ENCODE results near the gene LDHAL6A. TPM values are rescaled to one million over a fixed set of nuclear protein-coding genes. Genes with fewer than 3 reads are reported as not detected.

The LDHAL6A gene
- total RNA-seq, 1 experiment from 2014 or later = not detected

GRCh38 chr11:18468961-18469360 lies 13.3 kb downstream of the LDHAL6A start:
- H2AFZ ChIP-seq (ENCODE audit: low read length) = no peak overlapping the region
- no peaks in the 10 kb centered on the region for H3K79me2 ChIP-seq (ENCODE audit: low read length)
- no peaks in the 10 kb centered on the region for H3K9me2 ChIP-seq (replicated peaks; ENCODE audit: insufficient read depth, low read length)
- no peaks in the 10 kb centered on the region for H3K27me3 ChIP-seq (ENCODE audit: low read length)
- H3K36me3 ChIP-seq (ENCODE audit: insufficient read depth, low read length) = no peaks in the 10 kb centered on the region
- no peak for DNase-seq
- H3K4me2 ChIP-seq (ENCODE audit: low read depth, low read length, poor library complexity, severe bottlenecking) = no peak overlapping the region
- no peaks in the 10 kb centered on the region for H3K4me1 ChIP-seq (ENCODE audit: low read length)
- H3K9ac ChIP-seq (ENCODE audit: low read length) = no peak overlapping the region
- no peaks in the 10 kb centered on the region for H4K20me1 ChIP-seq (ENCODE audit: insufficient read depth, low read depth, low read length)
- H3K9me3 ChIP-seq (ENCODE audit: low read length) = no peaks in the 10 kb centered on the region
- no peak overlapping the region for H3K4me3 ChIP-seq (ENCODE audit: low read length)
- H3K27ac ChIP-seq (ENCODE audit: low read length) = no peak overlapping the region

GRCh38 chr11:18471995-18472394 lies 16.3 kb downstream of the LDHAL6A start:
- no peak overlapping the region for H3K4me2 ChIP-seq (ENCODE audit: low read depth, low read length, poor library complexity, severe bottlenecking)
- no peaks in the 10 kb centered on the region for H3K9me2 ChIP-seq (replicated peaks; ENCODE audit: insufficient read depth, low read length)
- H3K9me3 ChIP-seq (ENCODE audit: low read length) = no peaks in the 10 kb centered on the region
- peaks cover 16% of the 10 kb centered on the region; the same call in 1 of the 2 replicates for H3K36me3 ChIP-seq (ENCODE audit: insufficient read depth, low read length)
- no peak for DNase-seq
- H3K27me3 ChIP-seq (ENCODE audit: low read length) = no peaks in the 10 kb centered on the region
- no peaks in the 10 kb centered on the region for H4K20me1 ChIP-seq (ENCODE audit: insufficient read depth, low read depth, low read length)
- H2AFZ ChIP-seq (ENCODE audit: low read length) = no peak overlapping the region
- H3K4me1 ChIP-seq (ENCODE audit: low read length) = no peaks in the 10 kb centered on the region
- no peaks in the 10 kb centered on the region for H3K79me2 ChIP-seq (ENCODE audit: low read length)
- no peak overlapping the region for H3K4me3 ChIP-seq (ENCODE audit: low read length)
- H3K27ac ChIP-seq (ENCODE audit: low read length) = no peak overlapping the region
- no peak overlapping the region for H3K9ac ChIP-seq (ENCODE audit: low read length)

- DNase-seq = no peak
- Histone ChIP-seq H3K27me3 (ENCODE audit: low read length) (no peaks in the 10 kb centered on the region), H3K4me2 (ENCODE audit: low read depth, low read length, poor library complexity, severe bottlenecking) (no peak overlapping the region), H3K9me2 (replicated peaks; ENCODE audit: insufficient read depth, low read length) (no peaks in the 10 kb centered on the region), H2AFZ (ENCODE audit: low read length) (no peak overlapping the region), H3K4me1 (ENCODE audit: low read length) (no peaks in the 10 kb centered on the region), H3K9me3 (ENCODE audit: low read length) (no peaks in the 10 kb centered on the region), H3K79me2 (ENCODE audit: low read length) (no peaks in the 10 kb centered on the region), H3K27ac (ENCODE audit: low read length) (no peak overlapping the region), H3K4me3 (ENCODE audit: low read length) (no peak overlapping the region), H4K20me1 (ENCODE audit: insufficient read depth, low read depth, low read length) (no peaks in the 10 kb centered on the region), H3K36me3 (ENCODE audit: insufficient read depth, low read length) (peaks cover 16% of the 10 kb centered on the region; the same call in 1 of the 2 replicates), H3K9ac (ENCODE audit: low read length) (no peak overlapping the region)
Measured at GRCh38 chr11:18472587-18472986, 16.9 kb downstream of the LDHAL6A start.

- H3K9ac ChIP-seq (ENCODE audit: low read length) = no peak overlapping the region
- H3K9me2 ChIP-seq (replicated peaks; ENCODE audit: insufficient read depth, low read length) = no peaks in the 10 kb centered on the region
- H3K36me3 ChIP-seq (ENCODE audit: insufficient read depth, low read length) = peaks cover 56% of the 10 kb centered on the region
- DNase-seq = no peak
- H3K4me2 ChIP-seq (ENCODE audit: low read depth, low read length, poor library complexity, severe bottlenecking) = no peak overlapping the region
- no peaks in the 10 kb centered on the region for H3K4me1 ChIP-seq (ENCODE audit: low read length)
- H3K27me3 ChIP-seq (ENCODE audit: low read length) = no peaks in the 10 kb centered on the region
- no peak overlapping the region for H3K27ac ChIP-seq (ENCODE audit: low read length)
- H4K20me1 ChIP-seq (ENCODE audit: insufficient read depth, low read depth, low read length) = no peaks in the 10 kb centered on the region
- no peaks in the 10 kb centered on the region for H3K9me3 ChIP-seq (ENCODE audit: low read length)
- no peak overlapping the region for H2AFZ ChIP-seq (ENCODE audit: low read length)
- 0 out of 2 replicates have a peak, but pooled peaks cover 3% of the 10 kb centered on the region for H3K79me2 ChIP-seq (ENCODE audit: low read length)
- no peak overlapping the region for H3K4me3 ChIP-seq (ENCODE audit: low read length)
Measured at GRCh38 chr11:18479063-18479462, 23.4 kb downstream of the LDHAL6A start.

GRCh38 chr11:18485913-18486528 lies 30.4 kb downstream of the LDHAL6A start:
- no peaks in the 10 kb centered on the region for H3K27me3 ChIP-seq (ENCODE audit: low read length)
- peaks cover 42% of the 10 kb centered on the region; the same call in 1 of the 2 replicates for H3K36me3 ChIP-seq (ENCODE audit: insufficient read depth, low read length)
- no peaks in the 10 kb centered on the region for H4K20me1 ChIP-seq (ENCODE audit: insufficient read depth, low read depth, low read length)
- DNase-seq = no peak
- no peak overlapping the region for H3K9ac ChIP-seq (ENCODE audit: low read length)
- no peak overlapping the region for H3K4me2 ChIP-seq (ENCODE audit: low read depth, low read length, poor library complexity, severe bottlenecking)
- no peaks in the 10 kb centered on the region for H3K9me2 ChIP-seq (replicated peaks; ENCODE audit: insufficient read depth, low read length)
- no peaks in the 10 kb centered on the region for H3K4me1 ChIP-seq (ENCODE audit: low read length)
- no peak overlapping the region for H3K27ac ChIP-seq (ENCODE audit: low read length)
- H3K4me3 ChIP-seq (ENCODE audit: low read length) = no peak overlapping the region
- no peaks in the 10 kb centered on the region for H3K9me3 ChIP-seq (ENCODE audit: low read length)
- no peak overlapping the region for H2AFZ ChIP-seq (ENCODE audit: low read length)
- peaks cover 11% of the 10 kb centered on the region; the same call in 1 of the 2 replicates for H3K79me2 ChIP-seq (ENCODE audit: low read length)

- H4K20me1 ChIP-seq (ENCODE audit: insufficient read depth, low read depth, low read length) = no peaks in the 10 kb centered on the region
- no peaks in the 10 kb centered on the region for H3K9me2 ChIP-seq (replicated peaks; ENCODE audit: insufficient read depth, low read length)
- no peak overlapping the region for H3K27ac ChIP-seq (ENCODE audit: low read length)
- peaks cover 37% of the 10 kb centered on the region for H3K36me3 ChIP-seq (ENCODE audit: insufficient read depth, low read length)
- no peaks in the 10 kb centered on the region for H3K27me3 ChIP-seq (ENCODE audit: low read length)
- no peak overlapping the region for H3K9ac ChIP-seq (ENCODE audit: low read length)
- H3K4me3 ChIP-seq (ENCODE audit: low read length) = no peak overlapping the region
- H3K4me1 ChIP-seq (ENCODE audit: low read length) = peaks cover 20% of the 10 kb centered on the region
- H2AFZ ChIP-seq (ENCODE audit: low read length) = no peak overlapping the region
- H3K9me3 ChIP-seq (ENCODE audit: low read length) = no peaks in the 10 kb centered on the region
- no peak overlapping the region for H3K4me2 ChIP-seq (ENCODE audit: low read depth, low read length, poor library complexity, severe bottlenecking)
- DNase-seq = no peak
- H3K79me2 ChIP-seq (ENCODE audit: low read length) = peaks cover 35% of the 10 kb centered on the region
Measured at GRCh38 chr11:18490319-18490718, 34.7 kb downstream of the LDHAL6A start.

GRCh38 chr11:18490736-18491485 lies 35.3 kb downstream of the LDHAL6A start:
- Histone ChIP-seq H3K9me3 (ENCODE audit: low read length) (no peaks in the 10 kb centered on the region), H3K36me3 (ENCODE audit: insufficient read depth, low read length) (peaks cover 37% of the 10 kb centered on the region), H3K4me2 (ENCODE audit: low read depth, low read length, poor library complexity, severe bottlenecking) (no peak overlapping the region), H3K27me3 (ENCODE audit: low read length) (no peaks in the 10 kb centered on the region), H3K4me1 (ENCODE audit: low read length) (peaks cover 20% of the 10 kb centered on the region), H3K4me3 (ENCODE audit: low read length) (no peak overlapping the region), H3K79me2 (ENCODE audit: low read length) (peaks cover 35% of the 10 kb centered on the region), H2AFZ (ENCODE audit: low read length) (no peak overlapping the region), H4K20me1 (ENCODE audit: insufficient read depth, low read depth, low read length) (no peaks in the 10 kb centered on the region), H3K9me2 (replicated peaks; ENCODE audit: insufficient read depth, low read length) (no peaks in the 10 kb centered on the region), H3K9ac (ENCODE audit: low read length) (no peak overlapping the region), H3K27ac (ENCODE audit: low read length) (no peak overlapping the region)
- DNase-seq = no peak

- H3K36me3 ChIP-seq (ENCODE audit: insufficient read depth, low read length) = peaks cover 37% of the 10 kb centered on the region
Measured at GRCh38 chr11:18491924-18492323, 36.3 kb downstream of the LDHAL6A start.

More at GRCh38 chr11:18491924-18492323, 36.3 kb downstream of the LDHAL6A start:
- DNase-seq = no peak
- Histone ChIP-seq H3K27ac (ENCODE audit: low read length) (no peak overlapping the region), H3K4me2 (ENCODE audit: low read depth, low read length, poor library complexity, severe bottlenecking) (no peak overlapping the region), H3K9me3 (ENCODE audit: low read length) (no peaks in the 10 kb centered on the region), H3K27me3 (ENCODE audit: low read length) (no peaks in the 10 kb centered on the region), H3K4me3 (ENCODE audit: low read length) (no peak overlapping the region), H2AFZ (ENCODE audit: low read length) (no peak overlapping the region), H3K79me2 (ENCODE audit: low read length) (peaks cover 35% of the 10 kb centered on the region), H3K9ac (ENCODE audit: low read length) (no peak overlapping the region), H3K4me1 (ENCODE audit: low read length) (peaks cover 20% of the 10 kb centered on the region), H3K9me2 (replicated peaks; ENCODE audit: insufficient read depth, low read length) (no peaks in the 10 kb centered on the region), H4K20me1 (ENCODE audit: insufficient read depth, low read depth, low read length) (no peaks in the 10 kb centered on the region)

Data from Karpas-422 (cell line).